ENCODE data around the gene FZD10.

DNA sequence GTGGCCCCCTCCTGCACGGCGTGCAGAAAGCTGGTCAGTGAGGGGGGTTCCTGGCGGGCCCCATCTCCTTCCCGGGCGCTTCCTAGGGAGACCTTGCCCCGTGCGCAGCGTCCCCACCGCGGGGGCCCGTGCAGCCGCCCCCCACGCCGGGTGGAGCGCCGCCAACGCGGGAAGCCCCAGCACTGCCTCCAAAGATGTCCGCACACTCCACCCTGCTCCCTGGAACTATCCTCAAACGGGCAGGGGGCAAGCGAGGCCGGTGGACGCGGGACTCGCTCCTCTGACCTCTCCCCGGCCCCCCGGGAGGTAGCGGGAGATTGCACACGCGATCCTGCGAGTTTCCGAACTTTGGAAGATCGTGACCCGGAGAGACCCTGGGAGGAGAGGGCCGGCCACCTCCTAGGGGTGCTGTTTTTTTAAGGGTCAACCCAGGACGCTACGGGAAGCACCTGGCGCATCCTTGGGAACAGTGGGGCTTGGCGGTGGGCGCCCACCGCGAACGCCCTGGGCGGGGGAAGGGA is 1.5 kb upstream of the FZD10 start:
- TF ChIP-seq, protein P1, sequence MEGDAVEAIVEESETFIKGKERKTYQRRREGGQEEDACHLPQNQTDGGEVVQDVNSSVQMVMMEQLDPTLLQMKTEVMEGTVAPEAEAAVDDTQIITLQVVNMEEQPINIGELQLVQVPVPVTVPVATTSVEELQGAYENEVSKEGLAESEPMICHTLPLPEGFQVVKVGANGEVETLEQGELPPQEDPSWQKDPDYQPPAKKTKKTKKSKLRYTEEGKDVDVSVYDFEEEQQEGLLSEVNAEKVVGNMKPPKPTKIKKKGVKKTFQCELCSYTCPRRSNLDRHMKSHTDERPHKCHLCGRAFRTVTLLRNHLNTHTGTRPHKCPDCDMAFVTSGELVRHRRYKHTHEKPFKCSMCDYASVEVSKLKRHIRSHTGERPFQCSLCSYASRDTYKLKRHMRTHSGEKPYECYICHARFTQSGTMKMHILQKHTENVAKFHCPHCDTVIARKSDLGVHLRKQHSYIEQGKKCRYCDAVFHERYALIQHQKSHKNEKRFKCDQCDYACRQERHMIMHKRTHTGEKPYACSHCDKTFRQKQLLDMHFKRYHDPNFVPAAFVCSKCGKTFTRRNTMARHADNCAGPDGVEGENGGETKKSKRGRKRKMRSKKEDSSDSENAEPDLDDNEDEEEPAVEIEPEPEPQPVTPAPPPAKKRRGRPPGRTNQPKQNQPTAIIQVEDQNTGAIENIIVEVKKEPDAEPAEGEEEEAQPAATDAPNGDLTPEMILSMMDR (IDR thresholded peaks at IDR 0.05; ENCODE audit: low read length), result no peak
- TF ChIP-seq EZH2 (IDR thresholded peaks at IDR 0.05; ENCODE audit: borderline replicate concordance, low read length), result no peak

Data from OCI-LY1 (cell line).